Activated CD8-positive, alpha-beta memory T cell treated with anti-CD3 and anti-CD28 coated beads for 36 hours (primary cell): ENCODE results near the gene FHOD1. TPM values are rescaled to one million over a fixed set of nuclear protein-coding genes. Genes with fewer than 3 reads are reported as not detected.

Experiments
- CTCF ChIA-PET: fragments of 350-600 bp; sonication (Branson Sonifier 250); formaldehyde crosslinking; loops from one replicate; lab custom pipeline; 2021; ENCODE audit warnings: antibody characterized with exemption; lab: Charles Lee
- POLR2A ChIA-PET: fragments of 350-600 bp; sonication (Branson Sonifier 250); formaldehyde crosslinking; loops from one replicate; lab custom pipeline; 2021; ENCODE audit warnings: antibody characterized with exemption; lab: Charles Lee
- total RNA-seq, 2 experiments: library from RNA; stranded (reverse); gene quantifications; one replicate each; pipeline ENCODE4 v1.2.3, GENCODE V29; 2021

Gene FHOD1
- total RNA-seq, 2 experiments from 2014 or later, result 113 to 118 TPM

GRCh38 chr16:67243481-67243880 is 3.8 kb downstream of the FHOD1 start:
- CTCF ChIA-PET, result interaction anchor here (1.2 to 6.9 kb wide), 2 partner anchors 16 to 225 kb away, joined by 5 to 30 read pairs; partner anchors contain the start of gene TMEM208

GRCh38 chr16:67242138-67242730 is 5.0 kb downstream of the FHOD1 start:
- ChIA-PET CTCF (interaction anchor here (6.9 kb wide), 1 partner anchor 14 kb away, joined by 30 read pairs; the partner anchor contains the start of gene TMEM208), POLR2A (interaction anchor here (3.8 kb wide), 1 partner anchor 15 kb away, joined by 18 read pairs; the partner anchor contains the start of gene TMEM208)

More at GRCh38 chr16:67243481-67243880, 3.8 kb downstream of the FHOD1 start:
- POLR2A ChIA-PET, result interaction anchor here (1.0 to 3.8 kb wide), 4 partner anchors 7 to 68 kb away, joined by 5 to 18 read pairs (median 9); partner anchors contain the start of gene TMEM208

- CTCF ChIA-PET, result no interaction called here
- POLR2A ChIA-PET, result interaction anchor here (0.6 kb wide), 1 partner anchor 88 kb away, joined by 3 read pairs; no protein-coding TSS in a partner anchor
Measured at GRCh38 chr16:67241008-67241900, 6.0 kb downstream of the FHOD1 start.

- ChIA-PET POLR2A (no interaction called here), CTCF (no interaction called here)
Measured at GRCh38 chr16:67240506-67240905, 6.8 kb downstream of the FHOD1 start.

GRCh38 chr16:67238806-67239470 is 8.3 kb downstream of the FHOD1 start:
- CTCF ChIA-PET, result interaction anchor here (1.2 to 1.6 kb wide), 2 partner anchors 12 to 54 kb away, joined by 3 to 6 read pairs; partner anchors contain the start of gene TMEM208
- POLR2A ChIA-PET, result interaction anchor here (0.6 kb wide), 2 partner anchors 20 to 280 kb away, joined by 3 to 7 read pairs; no protein-coding TSS in a partner anchor

GRCh38 chr16:67238278-67238575 is 9.1 kb downstream of the FHOD1 start:
- ChIA-PET POLR2A (interaction anchor here (0.6 kb wide), 1 partner anchor 20 kb away, joined by 3 read pairs; no protein-coding TSS in a partner anchor), CTCF (interaction anchor here (1.2 to 1.6 kb wide), 2 partner anchors 12 to 53 kb away, joined by 3 to 6 read pairs; partner anchors contain the start of gene TMEM208)

GRCh38 chr16:67237396-67238277 is 9.6 kb downstream of the FHOD1 start:
- ChIA-PET CTCF (interaction anchor here (1.1 to 1.6 kb wide), 3 partner anchors 8 to 53 kb away, joined by 3 to 6 read pairs (median 6); partner anchors contain the start of gene TMEM208), POLR2A (interaction anchor here (1.2 kb wide), 1 partner anchor 9 kb away, joined by 3 read pairs; no protein-coding TSS in a partner anchor)

GRCh38 chr16:67236563-67237395 is 10.5 kb downstream of the FHOD1 start:
- ChIA-PET POLR2A (interaction anchor here (1.0 to 2.1 kb wide), 3 partner anchors 8 to 13 kb away, joined by 3 to 6 read pairs (median 3); no protein-coding TSS in a partner anchor), CTCF (interaction anchor here (1.1 kb wide), 1 partner anchor 9 kb away, joined by 6 read pairs; no protein-coding TSS in a partner anchor)

GRCh38 chr16:67235816-67236562 is 11.3 kb downstream of the FHOD1 start:
- CTCF ChIA-PET, result no interaction called here
- POLR2A ChIA-PET, result interaction anchor here (1.0 to 2.1 kb wide), 2 partner anchors 9 to 13 kb away, joined by 3 to 6 read pairs; no protein-coding TSS in a partner anchor

GRCh38 chr16:67234180-67234597 is 13.1 kb downstream of the FHOD1 start:
- ChIA-PET CTCF (no interaction called here), POLR2A (interaction anchor here (1.2 kb wide), 1 partner anchor 10 kb away, joined by 3 read pairs; no protein-coding TSS in a partner anchor)

- CTCF ChIA-PET, result no interaction called here
- POLR2A ChIA-PET, result interaction anchor here (1.2 kb wide), 1 partner anchor 11 kb away, joined by 3 read pairs; no protein-coding TSS in a partner anchor
Measured at GRCh38 chr16:67233596-67233995, 13.7 kb downstream of the FHOD1 start.

- CTCF ChIA-PET, result interaction anchor here (1.7 kb wide), 1 partner anchor 16 kb away, joined by 6 read pairs; no protein-coding TSS in a partner anchor
- POLR2A ChIA-PET, result interaction anchor here (2.2 to 2.7 kb wide), 2 partner anchors 14 to 22 kb away, joined by 7 to 12 read pairs; no protein-coding TSS in a partner anchor
Measured at GRCh38 chr16:67230809-67231660, 16.2 kb downstream of the FHOD1 start.

GRCh38 chr16:67229906-67230808 is 17.1 kb downstream of the FHOD1 start:
- ChIA-PET POLR2A (interaction anchor here (1.0 to 2.7 kb wide), 3 partner anchors 14 to 22 kb away, joined by 3 to 12 read pairs (median 7); no protein-coding TSS in a partner anchor), CTCF (no interaction called here)

- ChIA-PET CTCF (interaction anchor here (0.7 to 3.4 kb wide), 2 partner anchors 16 to 120 kb away, joined by 3 to 30 read pairs; partner anchors contain the start of genes FHOD1 and SLC9A5), POLR2A (interaction anchor here (0.6 to 1.0 kb wide), 3 partner anchors 8 to 104 kb away, joined by 3 read pairs; no protein-coding TSS in a partner anchor)
Measured at GRCh38 chr16:67228905-67229304, 18.4 kb downstream of the FHOD1 start.
